GM18907 (cell line): ENCODE results near the gene PRR5L.
"Not testable (repeated sequence)": the region's sequence is repeated elsewhere in the genome, so short reads cannot be mapped to it uniquely, and the experiment has no call there.

Experiments used
- ATAC-seq: cut with Tn5 transposase; IDR thresholded peaks from one replicate; pipeline ENCODE4 v1.9.1; 2021; ENCODE audit warnings: mild to moderate bottlenecking, moderate library complexity; ENCODE audit not compliant: unreplicated experiment

PRR5L gene

DNA sequence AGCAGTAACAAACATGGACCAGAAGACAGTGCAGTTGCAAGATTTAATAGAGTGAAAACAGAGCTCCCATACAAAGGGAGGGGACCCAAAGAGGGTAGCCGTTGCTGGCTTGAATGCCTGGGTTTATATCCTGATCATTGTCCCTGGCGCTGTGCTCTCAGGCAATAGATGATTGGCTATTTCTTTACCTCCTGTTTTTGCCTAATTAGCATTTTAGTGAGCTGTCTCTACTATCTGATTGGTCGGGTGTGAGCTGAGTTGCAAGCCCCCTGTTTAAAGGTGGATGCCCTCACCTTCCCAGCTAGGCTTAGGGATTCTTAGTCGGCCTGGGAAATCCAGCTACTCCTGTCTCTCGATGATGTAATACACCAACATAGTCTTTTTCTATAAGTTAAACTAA is 29.3 kb downstream of the PRR5L start:
- ATAC-seq: not testable (repeated sequence)

DNA sequence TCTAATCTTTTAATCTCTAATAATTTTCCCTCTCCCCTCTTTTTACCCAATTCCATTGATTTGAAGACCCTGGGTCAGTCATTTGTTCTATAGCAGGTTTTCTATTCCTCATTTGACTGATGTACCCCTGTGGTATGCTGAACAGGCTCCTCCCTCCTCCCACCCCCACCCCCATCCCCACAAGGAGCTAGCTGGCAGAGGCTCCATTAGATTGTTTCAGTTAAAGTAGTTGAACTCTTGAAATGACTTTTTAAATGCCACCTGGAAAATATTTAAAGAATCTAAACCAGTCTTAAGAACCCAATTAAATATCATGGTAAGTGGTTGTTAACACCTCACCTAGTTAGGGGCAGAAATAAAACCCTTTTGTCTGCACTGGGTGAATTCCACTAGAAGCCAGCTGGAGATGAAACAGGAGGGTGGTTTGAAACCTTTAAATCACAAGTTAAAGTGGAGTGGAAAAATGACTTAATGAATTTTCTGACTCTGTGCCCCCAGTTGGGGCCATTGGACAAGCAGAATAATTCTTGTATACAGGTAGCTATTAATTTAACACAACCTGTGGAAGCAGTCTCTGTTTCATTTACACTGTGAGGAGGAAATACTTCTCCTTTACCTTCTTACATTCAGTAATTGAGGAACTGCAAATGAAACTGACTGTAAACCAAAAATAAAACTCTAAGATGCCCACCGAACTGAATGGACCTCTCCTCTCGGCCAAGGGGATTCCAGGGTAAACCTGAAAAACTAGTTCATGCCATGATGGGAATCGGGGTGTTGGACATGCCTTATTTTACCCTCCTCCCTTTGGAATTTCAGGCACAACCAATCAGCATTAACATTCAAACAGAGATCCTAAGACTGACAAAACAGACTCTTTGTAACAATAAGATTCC is 30.7 kb downstream of the PRR5L start:
- peak; percentile 81 for ATAC-seq

DNA sequence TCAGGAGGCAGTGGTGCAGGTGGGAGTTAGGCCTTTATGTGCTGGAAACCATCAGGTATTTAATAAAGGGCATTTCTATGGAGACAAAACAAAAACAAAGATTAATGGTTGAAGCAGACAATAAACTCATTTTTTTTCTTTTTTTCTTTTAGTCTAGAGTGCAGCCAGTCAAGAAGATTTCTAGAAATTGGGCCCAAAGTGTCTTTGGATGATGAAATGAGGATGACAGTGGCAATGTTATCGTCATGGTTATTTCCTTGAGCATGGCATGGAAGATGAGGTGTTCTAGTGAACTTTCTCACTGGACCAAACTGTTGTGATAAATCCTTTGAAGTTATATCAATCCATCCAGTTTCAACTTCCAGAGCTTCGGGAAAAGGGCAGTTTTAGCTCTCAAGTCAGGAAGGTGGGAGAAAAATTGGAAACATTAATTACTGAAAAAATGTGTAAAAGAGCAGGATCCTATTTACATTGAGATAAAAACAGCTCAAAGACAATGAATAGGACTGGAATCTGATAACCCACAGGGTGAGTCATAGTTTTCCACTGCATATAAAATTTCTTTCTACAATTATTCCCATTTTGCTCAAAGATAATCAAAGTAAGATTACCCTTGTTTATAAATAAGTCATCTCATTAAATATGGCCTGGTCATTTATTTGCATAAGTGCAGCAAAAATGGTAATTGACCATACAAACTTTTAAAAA is 33.0 kb downstream of the PRR5L start:
- no peak for ATAC-seq

DNA sequence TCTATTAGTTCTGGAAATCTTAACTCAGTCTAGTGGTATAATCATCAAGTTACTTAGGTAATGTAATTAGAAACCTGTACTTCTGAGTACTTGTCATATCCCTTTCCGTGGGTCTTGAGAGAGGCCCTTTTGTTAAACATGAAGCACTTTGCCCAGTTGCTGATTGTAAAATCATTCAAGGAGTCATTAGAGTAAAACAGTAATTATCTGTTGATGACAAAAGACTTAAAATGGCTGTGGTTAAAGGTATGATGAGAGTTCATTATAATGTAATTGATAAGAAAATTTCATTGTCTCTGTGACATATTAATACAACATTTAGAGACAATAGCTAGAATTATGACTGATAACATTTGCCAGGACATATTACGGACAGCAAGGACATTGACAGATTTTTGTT is 34.3 kb downstream of the PRR5L start:
- no peak for ATAC-seq

DNA sequence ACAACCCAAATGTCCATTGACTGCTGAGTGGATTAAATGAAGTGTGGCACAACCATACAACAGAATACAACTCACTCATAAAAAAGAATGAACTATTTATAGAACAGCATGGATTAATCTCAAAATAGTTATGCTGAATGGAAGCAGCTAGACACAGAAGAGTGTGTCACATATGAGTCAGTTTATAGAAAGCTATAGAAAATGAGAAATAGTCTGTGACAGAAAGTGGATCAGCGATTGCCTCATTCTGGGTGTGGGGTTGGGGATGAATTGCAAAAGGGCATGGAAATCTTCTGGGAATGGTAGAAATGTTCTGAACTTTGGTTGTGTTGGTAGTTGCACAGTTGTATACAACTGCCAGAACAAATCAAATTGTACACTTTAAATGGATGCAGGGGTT is 37.4 kb downstream of the PRR5L start:
- no peak for ATAC-seq

DNA sequence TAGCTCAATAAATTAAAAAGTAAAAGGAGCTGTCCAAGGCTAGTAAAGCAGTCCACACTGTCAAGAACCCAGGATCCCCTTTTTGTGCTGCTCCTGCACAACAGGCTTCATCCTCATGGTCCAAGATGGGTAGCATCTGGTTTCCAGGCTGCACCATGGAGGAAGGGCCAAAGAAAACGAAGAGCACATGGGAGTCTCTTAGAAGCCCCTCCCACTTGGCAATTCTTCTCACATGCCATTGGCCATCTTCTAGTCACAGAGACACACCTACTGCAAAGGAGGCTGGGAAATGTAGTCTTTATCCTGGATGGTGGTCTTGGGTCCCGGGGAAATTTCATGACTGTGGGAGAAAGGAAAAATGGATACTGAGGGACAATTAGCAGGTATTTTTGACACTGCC is 37.8 kb downstream of the PRR5L start:
- no peak for ATAC-seq

DNA sequence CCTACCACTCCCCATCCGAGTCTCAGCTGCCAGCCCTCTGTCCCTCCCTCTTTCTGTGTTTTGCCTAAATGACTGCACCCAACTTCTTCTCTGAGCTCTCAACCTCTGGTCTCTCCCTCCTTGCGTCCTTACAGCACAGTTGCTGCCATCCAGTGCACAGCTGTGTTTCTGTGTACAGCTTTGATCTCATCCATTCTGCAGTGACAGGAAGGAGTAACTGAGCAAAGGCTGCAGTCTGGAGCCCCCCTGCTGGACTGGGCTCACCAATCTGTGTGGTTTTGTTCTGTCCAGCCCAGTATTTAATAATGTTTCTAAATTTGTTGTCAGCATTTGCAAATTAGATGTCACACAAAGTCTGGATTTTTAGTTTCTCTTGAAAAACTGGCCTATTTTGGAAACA is 43.8 kb downstream of the PRR5L start:
- no peak for ATAC-seq

DNA sequence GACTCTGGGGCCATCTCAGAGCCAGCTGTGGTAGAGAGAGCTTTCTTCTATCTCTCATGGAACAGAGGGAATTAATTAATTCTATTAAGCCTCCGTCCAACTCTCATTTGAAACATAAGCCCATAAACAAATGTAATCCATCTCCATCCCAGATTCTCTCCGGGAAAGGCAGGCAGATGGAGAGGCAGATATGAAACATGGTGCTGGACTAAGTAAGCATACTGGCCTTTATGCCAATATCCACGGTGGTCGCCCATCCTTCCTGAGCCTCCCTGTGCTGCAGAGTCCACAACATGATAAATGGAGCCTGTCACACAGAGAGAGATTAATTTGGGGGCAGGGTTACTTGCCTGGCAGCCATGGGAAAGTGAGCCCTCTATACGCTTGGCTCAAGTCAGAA is 44.8 kb downstream of the PRR5L start:
- ATAC-seq: no peak

DNA sequence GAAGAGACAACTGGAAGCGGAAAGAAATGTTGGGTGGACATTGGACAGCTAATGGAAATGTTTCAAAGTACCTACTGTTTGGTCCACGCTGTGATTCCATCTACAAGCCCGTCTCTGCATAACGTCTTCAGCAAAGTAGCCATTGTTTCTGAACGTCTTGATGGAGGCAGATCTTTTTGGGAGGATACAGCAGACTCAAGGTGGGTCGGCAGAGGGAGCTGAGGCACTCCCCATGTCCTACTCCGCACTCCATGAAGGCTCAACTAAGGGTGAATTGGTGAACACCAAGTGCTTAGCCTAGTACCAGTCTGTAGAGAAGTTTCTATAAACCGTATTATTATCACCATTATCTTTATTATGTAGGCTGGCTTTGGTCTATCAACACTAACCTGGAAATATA is 45.8 kb downstream of the PRR5L start:
- ATAC-seq: no peak

DNA sequence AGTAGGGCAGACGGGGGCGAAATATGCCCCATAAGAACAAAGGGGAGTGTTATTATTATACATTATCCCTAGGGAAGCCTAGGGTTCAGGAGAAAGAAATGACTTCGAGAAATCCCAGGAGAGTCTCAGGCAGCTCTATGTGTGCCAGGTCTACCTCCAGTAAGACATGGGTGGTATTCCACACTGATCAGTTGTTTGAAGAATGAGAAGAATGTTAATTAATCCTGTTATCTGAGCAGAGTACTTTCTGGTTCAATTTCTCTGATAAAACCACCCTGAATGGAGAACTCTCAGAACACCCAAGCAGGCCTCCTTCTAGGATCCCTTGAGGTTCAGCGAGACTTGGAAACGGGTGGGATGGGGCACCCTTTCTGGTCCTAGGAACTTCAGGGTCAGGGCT is 46.2 kb downstream of the PRR5L start:
- no peak for ATAC-seq

DNA sequence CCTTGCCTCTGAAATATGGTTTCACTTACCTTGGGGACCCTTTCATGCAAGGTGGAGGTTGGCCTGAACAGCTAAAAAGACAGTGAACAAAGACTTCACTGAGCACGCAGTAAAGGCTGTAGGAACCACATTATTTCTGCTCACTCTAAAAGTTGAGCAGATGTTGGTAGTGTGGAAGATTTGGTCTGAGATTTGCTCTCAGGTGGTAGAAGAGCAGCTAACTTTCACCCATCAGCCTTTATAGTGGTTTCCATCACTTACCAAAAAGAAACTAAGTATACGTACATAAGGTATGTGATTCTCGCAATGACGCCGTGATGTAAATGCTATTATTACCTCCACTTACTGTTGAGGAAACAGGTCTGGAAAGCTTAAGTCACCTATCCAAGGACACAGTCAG is 47.3 kb downstream of the PRR5L start:
- ATAC-seq: no peak

DNA sequence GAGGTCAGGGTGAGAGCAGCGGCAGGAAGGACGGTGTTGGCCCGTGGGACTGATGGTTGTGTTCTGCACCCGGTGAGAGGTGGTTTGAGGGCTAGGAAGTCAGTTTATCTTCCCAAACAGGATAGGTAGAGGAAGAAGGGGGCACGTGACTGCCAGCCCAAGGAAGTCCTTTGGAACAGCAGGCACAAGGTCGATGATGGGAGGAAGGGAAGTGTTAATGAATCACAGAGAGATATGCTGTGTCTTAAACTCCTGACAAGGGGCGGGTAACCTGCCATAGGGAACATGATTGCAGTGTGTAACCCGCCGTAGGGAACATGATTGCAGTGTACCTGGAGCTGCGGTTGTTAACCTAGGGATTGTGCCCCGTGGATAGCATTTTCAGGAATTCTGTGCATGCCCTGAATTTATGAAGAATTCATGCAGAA is 49.0 kb downstream of the PRR5L start:
- no peak for ATAC-seq

DNA sequence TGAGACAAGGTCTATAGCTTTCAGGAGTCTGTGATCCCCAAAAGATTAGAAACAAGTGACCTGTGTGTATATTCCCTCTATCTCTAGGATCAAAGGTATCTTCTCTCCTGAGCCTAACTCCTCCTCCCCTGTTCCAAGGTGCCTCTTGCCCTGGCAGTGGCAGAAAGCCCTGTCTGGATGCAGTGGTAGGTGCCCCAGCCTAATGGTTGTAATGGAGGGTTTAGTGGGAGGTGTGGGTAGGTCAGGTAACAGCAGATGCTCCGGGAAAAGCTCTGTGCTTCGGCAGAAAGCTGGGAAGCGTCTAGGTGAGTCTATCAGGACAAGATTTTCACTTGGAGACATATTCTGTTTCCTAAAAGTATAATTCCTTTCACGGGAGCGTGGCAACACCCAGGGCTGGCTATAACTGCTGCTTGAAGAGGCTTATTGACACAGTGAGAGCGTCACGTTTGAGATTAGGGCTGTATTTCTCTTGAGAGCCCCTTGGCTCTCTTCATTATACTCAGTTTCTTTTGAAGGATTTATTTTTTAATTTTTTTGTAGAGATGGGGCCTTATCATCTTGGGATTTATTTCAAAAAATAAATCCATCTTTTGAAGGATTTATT is 49.5 kb downstream of the PRR5L start:
- ATAC-seq: no peak

DNA sequence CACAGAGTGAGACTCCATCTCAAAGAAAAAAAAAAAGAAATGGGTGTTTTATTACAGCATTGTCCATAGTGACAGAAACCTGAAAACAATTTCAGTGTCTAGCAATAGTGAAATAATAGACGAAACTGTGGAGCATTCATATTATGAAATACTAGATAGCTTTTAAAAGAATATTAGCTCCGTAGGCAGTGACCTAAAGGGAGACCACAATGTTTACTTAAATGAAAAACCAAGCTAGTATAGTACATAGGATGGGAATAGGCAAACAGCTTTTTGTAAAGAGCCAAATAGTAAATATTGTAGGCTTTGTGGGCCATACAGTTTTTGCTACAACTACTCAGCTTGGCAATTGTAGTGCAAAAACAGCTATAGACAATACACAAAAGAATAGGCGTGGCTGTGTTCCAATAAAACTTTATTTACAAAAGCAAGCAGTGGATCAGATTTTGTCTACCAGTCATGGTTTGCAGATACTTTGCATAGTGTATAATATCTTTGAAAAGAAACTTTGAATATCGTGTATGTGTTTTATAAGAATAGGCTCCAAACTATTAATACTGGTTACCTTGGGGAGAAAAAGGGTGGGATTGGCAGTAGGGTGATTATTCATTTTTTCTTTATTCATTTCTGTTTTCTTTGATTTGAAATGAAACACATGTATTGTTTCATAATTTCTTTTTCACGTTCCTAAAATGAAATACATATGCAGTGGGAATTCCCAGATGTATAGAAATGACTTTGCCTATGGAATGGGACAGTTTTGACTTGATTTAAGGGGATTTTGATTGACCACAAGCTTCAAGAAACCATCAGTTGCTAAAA is 50.7 kb downstream of the PRR5L start:
- no peak for ATAC-seq

DNA sequence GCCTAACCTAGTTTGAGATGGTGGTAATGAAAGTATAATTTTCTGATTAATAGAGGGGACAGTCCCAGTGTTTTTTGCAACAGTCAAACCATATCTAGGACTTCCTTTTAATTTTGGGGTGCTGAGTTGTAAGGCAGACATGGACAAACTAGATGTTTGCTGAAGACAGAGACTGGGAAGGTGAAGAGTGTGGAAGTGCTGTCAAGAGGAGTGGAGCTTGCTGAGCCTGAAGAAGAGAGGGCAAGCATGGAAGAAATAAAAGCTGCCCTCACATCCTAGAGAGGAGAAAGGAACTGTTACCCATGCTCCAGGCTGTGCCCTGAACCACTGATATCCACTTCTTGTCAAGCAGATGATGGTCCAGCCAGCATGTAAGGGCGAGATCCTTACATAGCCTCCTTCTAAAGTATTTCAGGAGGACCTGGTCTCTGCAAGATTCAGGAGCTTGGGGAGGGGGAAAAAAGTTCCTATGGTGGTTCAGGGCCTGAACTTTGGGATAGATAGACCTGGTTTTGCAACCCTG is 51.4 kb downstream of the PRR5L start:
- no peak for ATAC-seq

DNA sequence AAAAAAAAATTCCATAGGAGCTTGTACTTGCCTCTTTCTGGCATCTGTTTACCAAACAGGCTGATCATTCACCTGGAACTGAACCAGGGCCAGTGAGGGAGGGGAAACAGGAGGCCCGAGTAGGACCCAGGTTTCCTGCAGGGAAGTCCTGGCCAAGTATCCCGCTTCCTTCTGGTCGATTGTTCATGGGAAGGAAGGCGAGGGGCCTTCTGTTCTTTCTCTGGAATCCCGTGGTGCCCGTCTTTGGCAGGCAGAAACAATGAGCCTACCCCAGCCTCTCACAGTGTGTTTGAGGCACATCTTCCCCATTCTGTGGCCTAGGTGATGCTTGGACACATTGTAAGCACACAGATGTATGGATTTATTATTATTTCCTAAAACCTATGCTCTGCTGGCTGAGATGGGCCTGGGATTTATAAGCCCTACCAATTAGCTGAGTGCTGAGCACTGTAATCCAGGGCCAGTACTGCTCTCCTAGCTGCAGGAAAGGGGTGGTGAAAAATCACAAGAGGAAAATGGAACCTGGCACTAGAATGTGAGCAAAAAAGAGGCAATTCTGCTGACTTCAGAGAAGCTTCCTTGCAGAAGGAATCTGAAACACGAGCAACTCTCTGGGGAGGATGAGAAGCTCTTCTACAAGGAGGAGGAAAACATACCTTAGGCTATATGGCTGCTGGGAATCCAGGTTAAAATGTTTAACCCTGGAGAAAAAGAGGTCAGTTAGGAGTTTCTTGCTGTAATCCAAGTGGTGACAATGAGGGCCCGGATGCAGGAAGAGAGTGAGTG is 53.5 kb downstream of the PRR5L start:
- ATAC-seq: no peak

DNA sequence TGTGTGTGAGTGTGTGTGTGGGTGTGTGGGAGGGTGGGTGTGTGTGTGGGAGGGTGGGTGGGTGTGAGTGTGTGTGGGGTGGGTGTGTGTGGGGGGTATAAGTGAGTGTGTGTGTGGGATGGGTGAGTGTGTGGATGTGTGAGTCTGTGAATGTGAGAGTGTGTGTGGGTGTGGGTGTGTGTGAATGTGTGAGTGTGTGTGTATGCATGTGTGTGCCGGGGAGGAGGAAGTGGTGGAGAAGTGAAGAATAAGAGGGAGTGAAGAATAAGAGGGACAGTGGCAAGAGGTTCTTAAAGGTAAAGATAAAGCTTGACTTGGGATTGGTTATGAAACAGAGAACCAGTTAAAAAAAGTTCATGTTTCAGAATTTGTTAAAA is 54.0 kb downstream of the PRR5L start:
- ATAC-seq: no peak

DNA sequence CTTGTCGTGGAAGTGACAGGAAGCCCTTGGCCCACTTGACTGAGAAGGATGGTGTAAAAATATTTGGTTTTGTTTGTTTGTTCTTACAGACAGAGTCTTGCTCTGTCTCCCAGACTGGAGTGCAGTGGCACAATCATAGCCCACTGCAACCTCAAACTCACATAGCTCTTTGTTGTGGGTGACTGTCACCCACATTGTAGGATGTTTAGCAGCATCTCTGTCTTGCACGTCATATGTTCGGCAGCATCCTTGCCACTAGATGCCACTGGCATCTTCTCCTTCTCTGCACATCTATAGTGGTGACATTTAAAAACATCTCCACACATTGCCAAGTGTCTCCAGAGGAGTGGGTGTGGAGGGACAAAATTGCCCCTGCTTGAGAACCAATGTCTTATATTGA is 56.8 kb downstream of the PRR5L start:
- ATAC-seq: no peak

DNA sequence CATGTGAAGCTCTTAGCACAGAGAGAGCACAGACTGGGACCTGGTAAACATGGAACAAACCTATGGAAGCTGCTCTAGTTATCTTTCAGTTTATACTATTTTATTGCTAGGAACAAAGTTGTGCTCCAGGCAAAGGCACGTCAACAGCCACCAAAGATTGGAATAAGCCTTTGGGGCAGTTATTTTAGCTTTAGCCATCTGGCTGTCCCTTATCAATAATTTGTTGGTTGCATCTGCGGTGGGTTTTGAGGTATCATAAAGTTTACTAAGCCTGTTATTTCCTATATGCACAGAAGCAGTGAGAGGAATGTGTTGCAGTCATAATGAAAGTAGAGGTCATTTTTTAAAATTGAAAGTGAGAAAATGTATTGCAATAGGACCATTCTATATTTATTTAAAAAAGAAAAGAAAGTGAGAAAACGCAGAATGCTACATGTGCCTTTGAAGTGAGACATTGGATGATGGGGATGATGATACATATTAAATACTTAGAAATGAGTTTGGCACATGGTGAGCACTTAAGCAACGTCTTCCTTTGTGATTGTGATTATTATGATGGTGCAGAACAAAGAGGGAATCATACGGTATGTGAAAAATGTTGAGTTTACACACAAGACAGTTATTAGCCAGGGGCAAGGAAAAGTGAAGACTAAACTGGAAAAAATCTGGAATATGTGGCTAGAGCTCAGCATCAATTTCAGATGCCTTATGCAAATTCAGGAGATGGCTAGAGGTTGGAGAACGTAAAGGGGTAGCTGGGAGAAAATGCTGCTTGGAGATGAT is 58.3 kb downstream of the PRR5L start:
- peak; percentile 89 for ATAC-seq
